A549 (cell line): ENCODE measurements around the gene DDX10. TPM values are rescaled to one million over a fixed set of nuclear protein-coding genes. Genes with fewer than 3 reads are reported as not detected.

Experiments
- ATAC-seq, 2 experiments: fragments of 200-7000 bp in 1 of 2; fragments of >200 bp in 1 of 2; cut with Nextera tagmentation in 1 of 2; cut with Tn5 transposase in 1 of 2; 3 replicates each; pipeline versions ENCODE4 v1.8.0 to v1.9.1; 2018 to 2020; ENCODE audit warnings: mild to moderate bottlenecking in 1 of 2, moderate library complexity in 1 of 2
- CTCF ChIA-PET: fragments of 300-600 bp; sonication (Branson Sonifier 250); formaldehyde crosslinking; extraction: SDS; loops from one replicate; lab custom pipeline; 2021; ENCODE audit warnings: antibody characterized with exemption, inconsistent platforms; lab: Yijun Ruan, JAX
- POLR2A ChIA-PET: fragments of 350-600 bp; formaldehyde crosslinking; extraction: SDS; loops from one replicate; lab custom pipeline; 2021; ENCODE audit warnings: antibody characterized with exemption, inconsistent platforms; lab: Yijun Ruan, JAX
- DNase-seq, 2 experiments: peaks; one replicate each; pipeline versions ENCODE4 v3.0.0 to v3.0.0-alpha.2; 2011 to 2016; ENCODE audit warnings: low read depth in 1 of 2, low spot score in 1 of 2
- FAIRE-seq: peaks from 2 replicates; lab custom pipeline; 2011; peaks lifted over from hg19 to GRCh38; lab: Jason Lieb, UNC
- H3K27ac ChIP-seq, 2 experiments: fragments of >200 bp; sonication (Bioruptor Twin); formaldehyde crosslinking; 3 replicates each; pipeline ENCODE4 v1.5.1; 2016 to 2017
- H3K4me1 ChIP-seq: fragments of >200 bp; sonication (Bioruptor Twin); formaldehyde crosslinking; 3 replicates; pipeline ENCODE4 v1.6.1; 2016
- H3K4me2 ChIP-seq: fragments of >200 bp; sonication (Bioruptor Twin); formaldehyde crosslinking; 3 replicates; pipeline ENCODE4 v1.6.1; 2016
- H3K4me3 ChIP-seq: fragments of >200 bp; sonication (Bioruptor Twin); formaldehyde crosslinking; 3 replicates; pipeline ENCODE4 v1.5.1; 2016
- H3K9me3 ChIP-seq: fragments of >200 bp; sonication (Bioruptor Twin); formaldehyde crosslinking; 3 replicates; pipeline ENCODE4 v1.6.1; 2016
- ATOH8 ChIP-seq: fragments of 250-450 bp; sonication (Bioruptor Pico); IDR thresholded peaks from 2 replicates; pipeline ENCODE4 v1.5.0; 2020; ENCODE audit warnings: low read depth, mild to moderate bottlenecking, moderate library complexity
- CBX2 ChIP-seq: fragments of 200-600 bp; sonication (generic); IDR thresholded peaks from 2 replicates; pipeline ENCODE4 v1.6.1; 2016; ENCODE audit warnings: low read depth, mild to moderate bottlenecking, borderline replicate concordance
- CHD2 ChIP-seq: fragments of 150-350 bp; IDR thresholded peaks from 2 replicates; pipeline ENCODE4 v1.6.1; 2014; ENCODE audit warnings: low read length; ENCODE audit not compliant: partially characterized antibody
- E2F6 ChIP-seq: IDR thresholded peaks from 2 replicates; pipeline ENCODE4 v1.6.1; 2012; ENCODE audit warnings: low read depth, borderline replicate concordance
- EHF ChIP-seq: fragments of 250-450 bp; sonication (Bioruptor Pico); IDR thresholded peaks from 2 replicates; pipeline ENCODE4 v1.5.0; 2020; ENCODE audit warnings: mild to moderate bottlenecking
- EHMT2 ChIP-seq: fragments of 200-600 bp; sonication (generic); IDR thresholded peaks from 2 replicates; pipeline ENCODE4 v1.6.1; 2016; ENCODE audit warnings: antibody characterized with exemption, low read depth, mild to moderate bottlenecking, moderate library complexity
- HDAC2 ChIP-seq: fragments of 200-600 bp; sonication (generic); IDR thresholded peaks from 2 replicates; pipeline ENCODE4 v1.6.1; 2016
- HES2 ChIP-seq: fragments of >200 bp; sonication (Bioruptor Twin); formaldehyde crosslinking; IDR thresholded peaks from 2 replicates; pipeline ENCODE4 v1.6.1; 2016
- HMGXB4 ChIP-seq: fragments of 250-450 bp; sonication (Bioruptor Pico); IDR thresholded peaks from 2 replicates; pipeline ENCODE4 v1.5.0; 2021; ENCODE audit warnings: mild to moderate bottlenecking, moderate library complexity, borderline replicate concordance
- HOXB5 ChIP-seq: fragments of 250-450 bp; sonication (Bioruptor Pico); IDR thresholded peaks from 2 replicates; pipeline ENCODE4 v1.5.0; 2020; ENCODE audit warnings: mild to moderate bottlenecking, moderate library complexity
- JUN ChIP-seq, 2 experiments: fragments of >200 bp; sonication (Bioruptor Twin); formaldehyde crosslinking; IDR thresholded peaks; 2 replicates in 1 of 2; 3 replicates in 1 of 2; pipeline ENCODE4 v1.6.1; 2016 to 2017
- JUNB ChIP-seq: fragments of >200 bp; sonication (Bioruptor Twin); formaldehyde crosslinking; IDR thresholded peaks from 2 replicates; pipeline ENCODE4 v1.6.1; 2016
- KDM1A ChIP-seq: fragments of 200-600 bp; sonication (generic); IDR thresholded peaks from 2 replicates; pipeline ENCODE4 v1.6.1; 2016; ENCODE audit warnings: low read depth, mild to moderate bottlenecking
- MAX ChIP-seq: IDR thresholded peaks from 2 replicates; pipeline ENCODE4 v1.6.1; 2012
- MAZ ChIP-seq: fragments of 150-350 bp; IDR thresholded peaks from 2 replicates; pipeline ENCODE4 v1.6.1; 2014; ENCODE audit warnings: antibody characterized with exemption, low read depth, low read length, borderline replicate concordance
- MYC ChIP-seq: IDR thresholded peaks from 2 replicates; pipeline ENCODE4 v1.6.1; 2012; ENCODE audit warnings: mild to moderate bottlenecking, inconsistent platforms, low read length, improper control_type of control experiment, borderline replicate concordance
- NPAS2 ChIP-seq: fragments of 250-450 bp; sonication (Bioruptor Pico); IDR thresholded peaks from 2 replicates; pipeline ENCODE4 v1.8.0; 2022; ENCODE audit warnings: mild to moderate bottlenecking, moderate library complexity, borderline replicate concordance
- PHF8 ChIP-seq: fragments of 200-600 bp; sonication (generic); IDR thresholded peaks from 2 replicates; pipeline ENCODE4 v1.6.1; 2016; ENCODE audit warnings: low read depth, mild to moderate bottlenecking, antibody characterized with exemption, moderate library complexity, borderline replicate concordance
- POLR2A ChIP-seq: IDR thresholded peaks from 2 replicates; pipeline ENCODE4 v1.6.1; 2012; ENCODE audit warnings: mild to moderate bottlenecking, low read length
- POLR2AphosphoS2 ChIP-seq: conservative IDR thresholded peaks from 2 replicates; pipeline ENCODE4 v1.6.1; 2012; ENCODE audit warnings: low read length, improper control_type of control experiment, inconsistent platforms
- RAD21 ChIP-seq, 2 experiments: fragments of >200 bp in 1 of 2; sonication (Bioruptor Twin) in 1 of 2; formaldehyde crosslinking in 1 of 2; IDR thresholded peaks in 1 of 2; conservative IDR thresholded peaks in 1 of 2; 2 replicates in 1 of 2; 3 replicates in 1 of 2; pipeline ENCODE4 v1.6.1; 2012 to 2018; ENCODE audit warnings: inconsistent platforms in 1 of 2
- RCOR1 ChIP-seq: fragments of 150-350 bp; IDR thresholded peaks from 2 replicates; pipeline ENCODE4 v1.6.1; 2014; ENCODE audit warnings: antibody characterized with exemption, low read length, low read depth
- RNF2 ChIP-seq: fragments of 200-600 bp; sonication (generic); IDR thresholded peaks from 2 replicates; pipeline ENCODE4 v1.6.1; 2016; ENCODE audit warnings: low read depth, mild to moderate bottlenecking, antibody characterized with exemption, moderate library complexity, borderline replicate concordance
- TFCP2L1 ChIP-seq: fragments of 250-450 bp; sonication (Bioruptor Pico); IDR thresholded peaks from 2 replicates; pipeline ENCODE4 v1.5.0; 2021; ENCODE audit warnings: mild to moderate bottlenecking
- WGBS: methylation state at CpG from one replicate; pipeline ENCODE4 v1.1.6; 2017; ENCODE audit errors: missing lambda C conversion rate; 5-methylcytosine and 5-hydroxymethylcytosine counted together
- polyA plus RNA-seq, 4 experiments: library from polyadenylated mRNA; depleted of rRNA in 3 of 4; stranded (reverse); fragments of >200 nt; fragmentation: RNase III in 1 of 4; extraction: RNeasy Plus Mini Kit Qiagen cat#74134 plus additional on column Dnase treatment in 1 of 4; gene quantifications; 2 replicates in 3 of 4; 3 replicates in 1 of 4; pipeline ENCODE4 v1.2.3, GENCODE V29; 2011 to 2017
- TF ChIP-seq, protein P1 (sequence below): fragments of >200 bp; sonication (Bioruptor Twin); formaldehyde crosslinking; IDR thresholded peaks from 3 replicates; pipeline ENCODE4 v1.6.1; 2016

DDX10 gene
- polyA plus RNA-seq, 2 of the 4 experiments (the other 2 are of a cell fraction) = 46.0 to 189 TPM

DNA sequence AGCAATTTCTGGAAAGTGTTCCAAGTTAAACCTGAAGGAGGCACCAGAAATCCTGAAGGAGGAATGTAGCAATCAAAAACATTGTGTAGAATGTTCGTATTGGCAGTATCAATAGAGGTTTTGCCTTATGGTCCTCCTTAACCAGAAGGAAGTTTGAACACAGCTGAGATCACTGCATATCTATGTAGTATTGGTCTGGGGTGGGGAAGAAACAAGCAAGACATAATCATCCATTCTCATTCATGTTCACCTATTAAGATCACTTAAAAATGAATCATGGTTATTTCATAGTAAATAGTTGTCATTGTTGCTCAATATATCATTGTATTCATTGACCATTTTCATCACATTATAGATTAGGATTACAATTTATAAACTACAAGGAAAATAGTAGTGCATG is 160.5 kb downstream of the DDX10 start:
- H3K4me2 ChIP-seq = no peak overlapping the region
- ATAC-seq = no peak
- CTCF ChIA-PET = interaction anchor here (0.7 kb wide), 1 partner anchor 63 kb away, joined by 3 read pairs; no protein-coding TSS in a partner anchor
- TF ChIP-seq HMGXB4 = no peak
- TF ChIP-seq, protein P1, sequence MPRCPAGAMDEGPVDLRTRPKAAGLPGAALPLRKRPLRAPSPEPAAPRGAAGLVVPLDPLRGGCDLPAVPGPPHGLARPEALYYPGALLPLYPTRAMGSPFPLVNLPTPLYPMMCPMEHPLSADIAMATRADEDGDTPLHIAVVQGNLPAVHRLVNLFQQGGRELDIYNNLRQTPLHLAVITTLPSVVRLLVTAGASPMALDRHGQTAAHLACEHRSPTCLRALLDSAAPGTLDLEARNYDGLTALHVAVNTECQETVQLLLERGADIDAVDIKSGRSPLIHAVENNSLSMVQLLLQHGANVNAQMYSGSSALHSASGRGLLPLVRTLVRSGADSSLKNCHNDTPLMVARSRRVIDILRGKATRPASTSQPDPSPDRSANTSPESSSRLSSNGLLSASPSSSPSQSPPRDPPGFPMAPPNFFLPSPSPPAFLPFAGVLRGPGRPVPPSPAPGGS = no peak
- TF ChIP-seq POLR2A = no peak
- TF ChIP-seq RCOR1 = no peak
- TF ChIP-seq JUN (IDR thresholded peaks at IDR 0.05) = no peak
- TF ChIP-seq KDM1A = no peak
- TF ChIP-seq EHMT2 = no peak
- TF ChIP-seq JUNB = no peak
- TF ChIP-seq, all 56 proteins: peak for 0
- WGBS = 93% methylated on average over 1 of the region's 1 CpG
- DNase-seq = no peak
- H3K9me3 ChIP-seq = 0 out of 3 replicates have a peak, but pooled peaks cover 7% of the 10 kb centered on the region
- H3K4me3 ChIP-seq = no peak overlapping the region
- H3K4me1 ChIP-seq = no peaks in the 10 kb centered on the region
- POLR2A ChIA-PET = no interaction called here
- H3K27ac ChIP-seq = no peak overlapping the region
- FAIRE-seq = no peak

- ChIA-PET POLR2A (no interaction called here), CTCF (no interaction called here)
- no peak overlapping the region for H3K27ac ChIP-seq
- ATAC-seq (no peak), FAIRE-seq (no peak), DNase-seq (no peak)
- no peaks in the 10 kb centered on the region for H3K4me1 ChIP-seq
- H3K9me3 ChIP-seq = 0 out of 3 replicates have a peak, but pooled peaks cover 7% of the 10 kb centered on the region
- 80% methylated on average over 2 of the region's 2 CpGs for WGBS
- no peak overlapping the region for H3K4me3 ChIP-seq
- no peak for TF ChIP-seq EHF (CRISPR knock-in tag)
- TF ChIP-seq RNF2 = no peak
- TF ChIP-seq ATOH8 (CRISPR knock-in tag) = no peak
- no peak for TF ChIP-seq CBX2
- no peak for TF ChIP-seq POLR2A
- TF ChIP-seq CHD2 = no peak
- TF ChIP-seq HDAC2 = no peak
- TF ChIP-seq PHF8 = no peak
- no peak for TF ChIP-seq HES2
- H3K4me2 ChIP-seq = no peak overlapping the region
Measured at GRCh38 chr11:108826136-108826535, 161.3 kb downstream of the DDX10 start.

- CTCF ChIA-PET = no interaction called here
- TF ChIP-seq POLR2A = no peak
- no peak for TF ChIP-seq HMGXB4
- no peak for TF ChIP-seq HOXB5 (CRISPR knock-in tag)
- no peak for TF ChIP-seq MAZ
- TF ChIP-seq TFCP2L1 (CRISPR knock-in tag) = no peak
- TF ChIP-seq RAD21 (conservative IDR thresholded peaks at IDR 0.05 in 1 of 2, IDR thresholded peaks at IDR 0.05 in 1 of 2) = no peak
- TF ChIP-seq MAX = no peak
- TF ChIP-seq PHF8 = no peak
- no peak for TF ChIP-seq JUN (IDR thresholded peaks at IDR 0.05)
- TF ChIP-seq MYC = no peak
- TF ChIP-seq POLR2AphosphoS2 = no peak
- no peak for TF ChIP-seq E2F6
- no peak for TF ChIP-seq NPAS2
- no peak for ATAC-seq
- Histone ChIP-seq H3K27ac (no peak overlapping the region), H3K9me3 (no peaks in the 10 kb centered on the region), H3K4me1 (no peaks in the 10 kb centered on the region), H3K4me2 (no peak overlapping the region), H3K4me3 (no peak overlapping the region)
- DNase-seq = no peak
- no peak for FAIRE-seq
- POLR2A ChIA-PET = no interaction called here
- WGBS = 86% methylated on average over 7 of the region's 7 CpGs
Measured at GRCh38 chr11:108835624-108836023, 170.8 kb downstream of the DDX10 start.
